Adrenal gland (tissue), 12 donors: ENCODE measurements around the gene CACNA1C. TPM values are rescaled to one million over a fixed set of nuclear protein-coding genes. Genes with fewer than 3 reads are reported as not detected.
"Not testable (repeated sequence)": the region's sequence is repeated elsewhere in the genome, so short reads cannot be mapped to it uniquely, and the experiment has no call there.

Experiments
- DNase-seq, 7 donors: peaks; one replicate each; pipeline ENCODE4 v3.0.0-alpha.2; 2019 to 2020
- H3K27ac ChIP-seq, 5 donors: fragments of 200-600 bp; sonication (generic) in 4 of 5; 1 replicate in 3 of 5; 2 replicates in 2 of 5; pipeline versions ENCODE4 v1.5.1 to v1.8.0; 2016 to 2020; ENCODE audit warnings: mild to moderate bottlenecking in 1 of 5
- H3K27me3 ChIP-seq: fragments of 200-600 bp; 2 replicates; pipeline ENCODE4 v1.8.0; 2021
- H3K36me3 ChIP-seq, 2 donors: fragments of 200-600 bp; replicated peaks in 1 of 2; 1 replicate in 1 of 2; 2 replicates in 1 of 2; pipeline versions ENCODE4 v1.5.1 to v1.8.0; 2018 to 2022
- H3K4me1 ChIP-seq, 2 donors: fragments of 200-600 bp; replicated peaks in 1 of 2; 1 replicate in 1 of 2; 2 replicates in 1 of 2; pipeline versions ENCODE4 v1.5.1 to v1.8.0; 2018 to 2021
- H3K4me3 ChIP-seq, 4 donors: fragments of 200-600 bp; sonication (generic) in 3 of 4; one replicate each; pipeline ENCODE4 v1.5.1; 2016 to 2018
- H3K9me3 ChIP-seq, 3 donors: fragments of 200-600 bp; sonication (generic) in 1 of 3; replicated peaks in 1 of 3; 1 replicate in 2 of 3; 2 replicates in 1 of 3; pipeline versions ENCODE4 v1.5.1 to v1.8.0; 2016 to 2021
- POLR2A ChIP-seq, 2 donors: fragments of 450-650 bp; IDR thresholded peaks; one replicate each; pipeline ENCODE4 v1.6.1; 2017; ENCODE audit warnings: antibody characterized with exemption in 2 of 2, mild to moderate bottlenecking in 2 of 2, moderate library complexity in 1 of 2
- WGBS, 4 donors: extraction: QIAGEN DNeasy Blood & Tissue Kit in 2 of 4; methylation state at CpG; one replicate each; pipeline versions ENCODE4 v1.1.5 to v1.1.7; 2013 to 2017; 5-methylcytosine and 5-hydroxymethylcytosine counted together
- intact Hi-C, 2 donors: fragments of 100-400 bp; cut with DNase I; formaldehyde crosslinking; loops; one replicate each; pipeline versions ENCODE4 v1.14.1 to v1.15.0; 2022 to 2023
- polyA plus RNA-seq, 3 donors: library from polyadenylated mRNA; stranded (reverse); fragments of 200-250 nt in 2 of 3; fragments of 350-450 nt in 1 of 3; fragmentation: Illumina TruSeq in 1 of 3; extraction: RNeasy Lipid Tissue Mini Kit (QIAGEN cat#74804) in 1 of 3; gene quantifications; one replicate each; pipeline ENCODE4 v1.2.3, GENCODE V29; 2013 to 2014
- total RNA-seq, 9 donors: library from RNA; depleted of rRNA in 4 of 9; stranded (reverse); fragments of >200 nt in 4 of 9; fragments of 120-200 nt in 1 of 9; fragmentation: NEBNext Ultra II Directional in 1 of 9; extraction: Animal tissue kit (Norgen Biotek cat#: 25700) in 1 of 9; gene quantifications; one replicate each; pipeline versions ENCODE4 v1.1.0 to v1.2.4, GENCODE V29; 2013 to 2023
- TF ChIP-seq, protein P1 (sequence below), 6 experiments: fragments of 450-650 bp in 4 of 6; fragments of 200-600 bp in 2 of 6; sonication (generic) in 1 of 6; IDR thresholded peaks; 1 replicate in 5 of 6; 2 replicates in 1 of 6; pipeline versions ENCODE4 v1.5.1 to v1.8.0; 2016 to 2021; ENCODE audit warnings: antibody characterized with exemption in 6 of 6, mild to moderate bottlenecking in 2 of 6, moderate library complexity in 1 of 6
- donor health status: healthy with polysubstance abuse.
- donor health status: Bipolar disorder and iron deficiency.
- donor health status: DM: yes; HTN: yes; CAD: no.
- donor health status: DM: no; HTN: no; CAD: no.
- donor health status: DM: no; HTN: no; CAD: no.
- donor health status: DM: yes; HTN: yes; CAD: no.

The CACNA1C gene
- total and polyA plus RNA-seq, 12 donors: 1.4 to 5.8 (median 3.5) TPM

DNA sequence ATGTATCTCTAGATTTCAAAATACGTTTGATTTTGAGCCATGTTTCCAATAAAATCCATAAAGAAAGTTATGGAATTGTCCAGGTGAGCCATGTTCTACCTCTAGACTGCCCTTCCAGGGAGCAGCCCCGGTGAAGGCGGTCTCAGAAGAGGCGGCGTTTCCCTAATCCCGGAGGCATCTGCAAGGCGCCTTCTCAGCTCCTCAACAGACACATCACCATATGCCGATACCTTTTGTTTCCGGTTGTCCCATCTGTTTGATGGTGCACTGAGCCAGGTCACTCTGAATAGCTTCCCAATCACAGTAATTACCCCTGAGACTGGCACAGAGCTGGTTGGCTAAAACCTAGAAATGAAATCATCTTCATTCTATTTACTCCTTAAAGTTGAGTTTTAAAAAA, 436.5 kb downstream of the CACNA1C start:
- H3K4me3 ChIP-seq: no peak overlapping the region
- 83 to 85% (median 84%) methylated on average over 9 of the region's 9 CpGs for WGBS, 4 donors
- H3K9me3 ChIP-seq: no peaks in the 10 kb centered on the region
- intact Hi-C loops: no loop called here
- H3K27ac ChIP-seq: no peak overlapping the region
- H3K36me3 ChIP-seq: no peaks in the 10 kb centered on the region
- H3K4me1 ChIP-seq: peaks cover 0 to 6% of the 10 kb centered on the region in 2 donors
- H3K27me3 ChIP-seq: no peaks in the 10 kb centered on the region
- no peak for TF ChIP-seq POLR2A (IDR thresholded peaks at IDR 0.05)
- TF ChIP-seq, protein P1, sequence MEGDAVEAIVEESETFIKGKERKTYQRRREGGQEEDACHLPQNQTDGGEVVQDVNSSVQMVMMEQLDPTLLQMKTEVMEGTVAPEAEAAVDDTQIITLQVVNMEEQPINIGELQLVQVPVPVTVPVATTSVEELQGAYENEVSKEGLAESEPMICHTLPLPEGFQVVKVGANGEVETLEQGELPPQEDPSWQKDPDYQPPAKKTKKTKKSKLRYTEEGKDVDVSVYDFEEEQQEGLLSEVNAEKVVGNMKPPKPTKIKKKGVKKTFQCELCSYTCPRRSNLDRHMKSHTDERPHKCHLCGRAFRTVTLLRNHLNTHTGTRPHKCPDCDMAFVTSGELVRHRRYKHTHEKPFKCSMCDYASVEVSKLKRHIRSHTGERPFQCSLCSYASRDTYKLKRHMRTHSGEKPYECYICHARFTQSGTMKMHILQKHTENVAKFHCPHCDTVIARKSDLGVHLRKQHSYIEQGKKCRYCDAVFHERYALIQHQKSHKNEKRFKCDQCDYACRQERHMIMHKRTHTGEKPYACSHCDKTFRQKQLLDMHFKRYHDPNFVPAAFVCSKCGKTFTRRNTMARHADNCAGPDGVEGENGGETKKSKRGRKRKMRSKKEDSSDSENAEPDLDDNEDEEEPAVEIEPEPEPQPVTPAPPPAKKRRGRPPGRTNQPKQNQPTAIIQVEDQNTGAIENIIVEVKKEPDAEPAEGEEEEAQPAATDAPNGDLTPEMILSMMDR (IDR thresholded peaks at IDR 0.05): no peak
- DNase-seq: no peak

DNA sequence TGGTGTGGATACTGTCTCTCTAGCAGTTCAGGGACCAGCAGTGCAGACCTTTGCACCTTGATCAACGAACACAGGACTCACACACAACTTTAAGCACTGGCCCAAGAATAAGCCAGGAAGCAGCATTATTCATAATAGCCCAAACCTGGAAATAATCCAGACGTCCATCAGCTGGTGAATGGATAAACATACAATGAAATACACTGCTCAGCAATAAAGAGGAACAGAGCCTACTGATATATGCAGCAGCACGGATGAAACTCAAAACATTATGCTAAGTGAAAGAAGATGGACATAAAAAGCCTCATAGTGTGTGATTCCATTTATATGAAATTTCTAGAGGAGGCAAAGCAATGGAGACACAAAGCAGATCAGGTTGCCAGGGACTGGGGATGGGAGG, 438.0 kb downstream of the CACNA1C start:
- H3K9me3 ChIP-seq: no peaks in the 10 kb centered on the region
- peaks cover 5 to 21% of the 10 kb centered on the region in 2 donors for H3K4me1 ChIP-seq
- no peaks in the 10 kb centered on the region for H3K36me3 ChIP-seq
- no peak overlapping the region for H3K4me3 ChIP-seq
- H3K27ac ChIP-seq: no peak overlapping the region
- intact Hi-C loops: no loop called here
- no peak for DNase-seq
- TF ChIP-seq, protein P1 (IDR thresholded peaks at IDR 0.05): no peak
- WGBS, 4 donors: 23 to 47% (median 32%) methylated on average over 3 of the region's 3 CpGs
- no peaks in the 10 kb centered on the region for H3K27me3 ChIP-seq

DNA sequence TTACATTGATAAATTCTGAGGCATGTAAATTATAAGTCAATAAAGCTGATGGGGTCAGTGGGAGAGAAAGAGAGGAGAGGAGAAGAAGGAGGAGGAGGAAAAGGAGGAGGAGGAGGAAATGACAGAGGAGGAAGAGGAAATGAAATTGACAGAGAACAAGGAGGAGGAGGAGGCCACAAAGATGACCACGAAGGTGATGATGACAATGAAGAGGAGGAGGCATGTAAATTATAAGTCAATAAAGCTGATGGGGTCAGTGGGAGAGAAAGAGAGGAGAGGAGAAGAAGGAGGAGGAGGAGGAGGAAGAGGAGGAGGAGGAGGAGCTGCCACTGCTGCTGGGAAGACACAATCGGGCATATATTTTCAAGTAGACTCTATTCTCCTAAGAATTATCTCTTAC, 438.6 kb downstream of the CACNA1C start:
- H3K27me3 ChIP-seq, intact Hi-C loops, H3K36me3 ChIP-seq, DNase-seq, H3K4me3 ChIP-seq, H3K9me3 ChIP-seq: not testable (repeated sequence)
- 46 to 62% (median 58%) methylated on average over 2 of the region's 2 CpGs for WGBS, 4 donors
- Histone ChIP-seq H3K27ac (peak overlapping the region in 1 of 5 donors; percentile 49), H3K4me1 (peaks cover 5 to 25% of the 10 kb centered on the region in 2 donors)

DNA sequence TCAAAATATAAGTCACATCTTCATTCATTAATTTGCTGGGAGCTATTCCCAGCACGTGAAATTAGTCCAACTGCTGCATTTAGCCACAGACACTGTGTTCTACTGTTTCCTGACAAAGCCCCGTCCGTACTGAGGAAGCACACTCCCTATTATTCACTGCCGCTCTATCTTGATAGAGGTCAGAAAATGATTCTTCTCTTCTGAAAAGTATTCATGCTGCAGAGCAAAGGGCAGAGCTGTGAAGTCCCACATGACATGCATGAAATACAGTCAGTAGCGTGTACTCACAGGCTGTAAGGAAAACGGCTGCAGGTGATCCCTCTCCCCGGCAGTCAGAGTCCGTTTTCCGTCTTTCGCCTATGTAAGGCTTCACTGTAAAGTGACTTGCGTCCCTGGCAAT, 439.4 kb downstream of the CACNA1C start:
- Histone ChIP-seq H3K4me1 (peaks cover 5 to 25% of the 10 kb centered on the region in 2 donors), H3K4me3 (no peak overlapping the region), H3K9me3 (no peaks in the 10 kb centered on the region), H3K27ac (peak overlapping the region in 1 of 5 donors; percentile 8), H3K36me3 (no peaks in the 10 kb centered on the region), H3K27me3 (no peaks in the 10 kb centered on the region)
- WGBS, 4 donors: 63 to 73% (median 69%) methylated on average over 11 of the region's 11 CpGs
- intact Hi-C loops: no loop called here
- no peak for TF ChIP-seq POLR2A (IDR thresholded peaks at IDR 0.05)
- TF ChIP-seq, protein P1 (IDR thresholded peaks at IDR 0.05): no peak
- DNase-seq: no peak

DNA sequence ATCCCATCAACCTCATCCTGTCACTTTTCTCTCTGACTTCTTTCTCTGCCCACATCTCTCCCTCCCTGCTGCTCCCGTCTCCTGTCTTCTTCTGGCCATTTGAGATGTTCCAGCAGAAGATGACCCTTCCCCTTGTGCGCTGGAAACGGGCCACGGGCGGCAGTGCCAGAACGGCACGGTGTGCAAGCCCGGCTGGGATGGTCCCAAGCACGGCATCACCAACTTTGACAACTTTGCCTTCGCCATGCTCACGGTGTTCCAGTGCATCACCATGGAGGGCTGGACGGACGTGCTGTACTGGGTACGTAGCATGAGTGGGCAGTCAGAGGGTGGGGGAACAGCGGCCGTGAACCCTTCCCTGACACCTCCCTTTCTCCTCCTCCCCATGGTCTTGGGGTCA, 440.3 kb downstream of the CACNA1C start:
- Histone ChIP-seq H3K9me3 (no peaks in the 10 kb centered on the region), H3K36me3 (no peaks in the 10 kb centered on the region), H3K4me3 (no peak overlapping the region), H3K27ac (no peak overlapping the region), H3K4me1 (peaks cover 5 to 25% of the 10 kb centered on the region in 2 donors), H3K27me3 (no peaks in the 10 kb centered on the region)
- intact Hi-C loops: no loop called here
- no peak for TF ChIP-seq POLR2A (IDR thresholded peaks at IDR 0.05)
- TF ChIP-seq, protein P1 (IDR thresholded peaks at IDR 0.05): no peak
- WGBS, 4 donors: 91 to 94% (median 92%) methylated on average over 16 of the region's 16 CpGs
- no peak for DNase-seq
